H9 (cell line): ENCODE results near the gene COMMD1. TPM values are rescaled to one million over a fixed set of nuclear protein-coding genes. Genes with fewer than 3 reads are reported as not detected.
A peak's percentile ranks its signal among the peaks of the same experiment; 100 is the strongest.

Source experiments
- DNase-seq: peaks from one replicate; pipeline ENCODE4 v3.0.0-alpha.2; 2017
- H2AFZ ChIP-seq: one replicate; pipeline ENCODE4 v1.6.1; 2013; ENCODE audit warnings: mild to moderate bottlenecking, low read length, control low read depth, moderate library complexity
- H2AK5ac ChIP-seq: 2 replicates; pipeline ENCODE4 v1.6.1; 2013; ENCODE audit warnings: low read length, control low read depth, mixed read lengths; ENCODE audit not compliant: insufficient read length
- H2BK120ac ChIP-seq: one replicate; pipeline ENCODE4 v1.6.1; 2013; ENCODE audit warnings: low read depth, mild to moderate bottlenecking, low read length, control low read depth, inconsistent platforms; ENCODE audit not compliant: poor library complexity, severe bottlenecking
- H2BK12ac ChIP-seq: 2 replicates; pipeline ENCODE4 v1.6.1; 2013; ENCODE audit warnings: low read length, control low read depth, mixed read lengths, low read depth; ENCODE audit not compliant: insufficient read length
- H2BK15ac ChIP-seq: 2 replicates; pipeline ENCODE4 v1.6.1; 2013; ENCODE audit warnings: low read depth, low read length, control low read depth
- H2BK20ac ChIP-seq: one replicate; pipeline ENCODE4 v1.6.1; 2013; ENCODE audit warnings: low read depth, mild to moderate bottlenecking, low read length, control low read depth, inconsistent platforms; ENCODE audit not compliant: poor library complexity, severe bottlenecking
- H2BK5ac ChIP-seq: 2 replicates; pipeline ENCODE4 v1.6.1; 2013; ENCODE audit warnings: low read length, control low read depth, mixed read lengths; ENCODE audit not compliant: insufficient read length
- H3K14ac ChIP-seq: 2 replicates; pipeline ENCODE4 v1.6.1; 2013; ENCODE audit warnings: low read length, control low read depth; ENCODE audit not compliant: insufficient read depth
- H3K18ac ChIP-seq: 2 replicates; pipeline ENCODE4 v1.6.1; 2013; ENCODE audit warnings: low read depth, mild to moderate bottlenecking, mixed read lengths, low read length, control low read depth; ENCODE audit not compliant: insufficient read length
- H3K23ac ChIP-seq: 2 replicates; pipeline ENCODE4 v1.6.1; 2013; ENCODE audit warnings: low read length, control low read depth, mixed read lengths, low read depth; ENCODE audit not compliant: insufficient read length
- H3K23me2 ChIP-seq: 2 replicates; pipeline ENCODE4 v1.6.1; 2013; ENCODE audit warnings: low read depth, mild to moderate bottlenecking, mixed read lengths, low read length, control low read depth; ENCODE audit not compliant: insufficient read length, poor library complexity, severe bottlenecking
- H3K27ac ChIP-seq: 2 replicates; pipeline ENCODE4 v1.5.1; 2013; ENCODE audit warnings: low read length, control low read depth, mixed read lengths, low read depth; ENCODE audit not compliant: insufficient read length
- H3K27me3 ChIP-seq: 2 replicates; pipeline ENCODE4 v1.6.1; 2013; ENCODE audit warnings: low read length, control low read depth, inconsistent platforms; ENCODE audit not compliant: insufficient read depth
- H3K4ac ChIP-seq: 2 replicates; pipeline ENCODE4 v1.6.1; 2013; ENCODE audit warnings: low read depth, mild to moderate bottlenecking, control low read depth, inconsistent platforms, low read length, moderate library complexity
- H3K4me1 ChIP-seq: 2 replicates; pipeline ENCODE4 v1.6.1; 2013; ENCODE audit warnings: low read length, control low read depth, inconsistent platforms; ENCODE audit not compliant: insufficient read depth
- H3K4me2 ChIP-seq: 2 replicates; pipeline ENCODE4 v1.6.1; 2013; ENCODE audit warnings: low read length, control low read depth, mixed read lengths; ENCODE audit not compliant: insufficient read length, insufficient read depth
- H3K56ac ChIP-seq: 2 replicates; pipeline ENCODE4 v1.6.1; 2013; ENCODE audit warnings: low read depth, mild to moderate bottlenecking, mixed read lengths, low read length, control low read depth; ENCODE audit not compliant: insufficient read length
- H3K79me1 ChIP-seq: 2 replicates; pipeline ENCODE4 v1.6.1; 2013; ENCODE audit warnings: low read depth, mild to moderate bottlenecking, moderate library complexity, low read length, control low read depth, inconsistent platforms; ENCODE audit not compliant: insufficient read depth, poor library complexity, severe bottlenecking
- H3K79me2 ChIP-seq: 2 replicates; pipeline ENCODE4 v1.6.1; 2013; ENCODE audit warnings: low read length, control low read depth, inconsistent platforms; ENCODE audit not compliant: insufficient read depth
- H3K9ac ChIP-seq: 2 replicates; pipeline ENCODE4 v1.6.1; 2013; ENCODE audit warnings: low read length, control low read depth, mixed read lengths; ENCODE audit not compliant: insufficient read length; ENCODE audit errors: extremely low read depth
- H3K9me3 ChIP-seq: one replicate; pipeline ENCODE4 v1.6.1; 2013; ENCODE audit warnings: low read depth, low read length, inconsistent platforms; ENCODE audit not compliant: control insufficient read depth
- H3T11ph ChIP-seq: one replicate; pipeline ENCODE4 v1.6.1; 2013; ENCODE audit warnings: mild to moderate bottlenecking, low read length, control low read depth, inconsistent platforms
- H4K20me1 ChIP-seq: one replicate; pipeline ENCODE4 v1.6.1; 2013; ENCODE audit not compliant: control insufficient read depth, insufficient read length, insufficient read depth
- H4K5ac ChIP-seq: 2 replicates; pipeline ENCODE4 v1.6.1; 2013; ENCODE audit warnings: low read depth, mild to moderate bottlenecking, mixed read lengths, low read length, control low read depth; ENCODE audit not compliant: insufficient read length
- H4K8ac ChIP-seq: replicated peaks from 2 replicates; pipeline ENCODE4 v1.6.1; 2013; ENCODE audit warnings: low read length, control low read depth, mixed read lengths, low read depth; ENCODE audit not compliant: insufficient read length
- H4K91ac ChIP-seq: 2 replicates; pipeline ENCODE4 v1.6.1; 2013; ENCODE audit warnings: low read depth, mild to moderate bottlenecking, moderate library complexity, mixed read lengths, low read length, control low read depth; ENCODE audit not compliant: insufficient read length
- H3K27ac Mint-ChIP-seq, 3 experiments: 2 replicates in 2 of 3; 3 replicates in 1 of 3; pipeline ENCODE4 v1.8.0; 2020 to 2021; ENCODE audit warnings: mixed read lengths in 3 of 3, mild to moderate bottlenecking in 1 of 3, moderate library complexity in 1 of 3
- H3K27me3 Mint-ChIP-seq: 2 replicates; pipeline ENCODE4 v1.8.0; 2021; ENCODE audit warnings: low read depth, mild to moderate bottlenecking, moderate library complexity, mixed read lengths
- H3K36me3 Mint-ChIP-seq, 3 experiments: 2 replicates in 2 of 3; 3 replicates in 1 of 3; pipeline ENCODE4 v1.8.0; 2020 to 2021; ENCODE audit warnings: low read depth in 3 of 3, mixed read lengths in 3 of 3; ENCODE audit not compliant: insufficient read depth in 1 of 3
- H3K4me1 Mint-ChIP-seq, 2 experiments: 2 replicates each; pipeline ENCODE4 v1.8.0; 2020; ENCODE audit warnings: mixed read lengths in 2 of 2
- H3K4me3 Mint-ChIP-seq, 2 experiments: 2 replicates in 1 of 2; 3 replicates in 1 of 2; pipeline ENCODE4 v1.8.0; 2020 to 2021; ENCODE audit warnings: mild to moderate bottlenecking in 2 of 2, mixed read lengths in 2 of 2, moderate library complexity in 1 of 2
- H3K9me3 Mint-ChIP-seq, 2 experiments: 2 replicates in 1 of 2; 3 replicates in 1 of 2; pipeline ENCODE4 v1.8.0; 2020; ENCODE audit warnings: mild to moderate bottlenecking in 2 of 2, mixed read lengths in 2 of 2, moderate library complexity in 1 of 2
- CTCF ChIP-seq: fragments of 200-600 bp; sonication (generic); conservative IDR thresholded peaks from 3 replicates; pipeline ENCODE4 v1.8.0; 2021; ENCODE audit warnings: antibody characterized with exemption, mild to moderate bottlenecking
- WGBS: extraction: QIAGEN DNeasy Blood & Tissue Kit; methylation state at CpG from one replicate; pipeline ENCODE4 v1.1.7; 2013; ENCODE audit warnings: missing lambda C conversion rate, low lambda C conversion rate, mixed read lengths; ENCODE audit not compliant: insufficient read length; ENCODE audit errors: extremely low coverage; 5-methylcytosine and 5-hydroxymethylcytosine counted together
- total RNA-seq: library from RNA; stranded (reverse); gene quantifications from 2 replicates; pipeline ENCODE4 v1.2.1, GENCODE V29; 2021

Gene COMMD1
- total RNA-seq, 1 experiment from 2014 or later = 31.5 TPM

- no peaks in the 10 kb centered on the region for H3K9me3 Mint-ChIP-seq
- no peak for TF ChIP-seq CTCF
- H3K4me1 Mint-ChIP-seq = peaks cover 22 to 26% of the 10 kb centered on the region in 2 experiments
- Histone ChIP-seq H4K5ac (no peak overlapping the region), H3K27me3 (no peaks in the 10 kb centered on the region), H3K23ac (no peak overlapping the region), H3K4ac (no peak overlapping the region), H3K4me2 (no peak overlapping the region), H4K91ac (no peak overlapping the region), H4K8ac (no peak overlapping the region), H3K4me1 (peaks cover 2% of the 10 kb centered on the region; the same call in 1 of the 2 replicates), H3K18ac (no peak overlapping the region), H2BK120ac (no peak overlapping the region), H3K27ac (no peak overlapping the region), H3K9ac (no peak overlapping the region), H2AFZ (no peak overlapping the region), H2BK20ac (no peak overlapping the region), H2AK5ac (no peak overlapping the region), H3K56ac (no peak overlapping the region), H2BK15ac (no peak overlapping the region), H3K23me2 (no peaks in the 10 kb centered on the region), H2BK5ac (no peak overlapping the region), H3K79me1 (no peaks in the 10 kb centered on the region), H3K14ac (no peak overlapping the region), H2BK12ac (no peak overlapping the region), H3K9me3 (no peaks in the 10 kb centered on the region), H3K79me2 (no peaks in the 10 kb centered on the region), H3T11ph (no peak overlapping the region), H4K20me1 (no peaks in the 10 kb centered on the region)
- H3K36me3 Mint-ChIP-seq = 0 out of 7 replicates have a peak, but pooled peaks cover 0 to 2% (median 0%) of the 10 kb centered on the region in 3 experiments
- no peak for DNase-seq
- H3K27me3 Mint-ChIP-seq = no peaks in the 10 kb centered on the region
- no peak overlapping the region for H3K4me3 Mint-ChIP-seq
- H3K27ac Mint-ChIP-seq = 0 out of 7 replicates have a peak overlapping the region, but pooled peaks of 1 of the 3 experiments have one; percentile 16
- no CpG with 5 or more reads among the region's 5 CpGs for WGBS
These were observed 235.1 kb downstream of the COMMD1 start for GRCh38 chr2:62140426-62141141.
